Stimulated activated CD4-positive, alpha-beta T cell treated with anti-CD3 and anti-CD28 coated beads, Interleukin-12 subunit alpha, Interleukin-12 subunit beta, amount 100 ng/mL, for 24 hours (primary cell): ENCODE data around the gene SUGCT.
"Not testable (repeated sequence)": the region's sequence is repeated elsewhere in the genome, so short reads cannot be mapped to it uniquely, and the experiment has no call there.

Experiments
- DNase-seq, 2 experiments: peaks; one replicate each; pipeline ENCODE4 v3.0.0-alpha.2; 2020; ENCODE audit warnings: low read depth in 2 of 2

The SUGCT gene

DNA sequence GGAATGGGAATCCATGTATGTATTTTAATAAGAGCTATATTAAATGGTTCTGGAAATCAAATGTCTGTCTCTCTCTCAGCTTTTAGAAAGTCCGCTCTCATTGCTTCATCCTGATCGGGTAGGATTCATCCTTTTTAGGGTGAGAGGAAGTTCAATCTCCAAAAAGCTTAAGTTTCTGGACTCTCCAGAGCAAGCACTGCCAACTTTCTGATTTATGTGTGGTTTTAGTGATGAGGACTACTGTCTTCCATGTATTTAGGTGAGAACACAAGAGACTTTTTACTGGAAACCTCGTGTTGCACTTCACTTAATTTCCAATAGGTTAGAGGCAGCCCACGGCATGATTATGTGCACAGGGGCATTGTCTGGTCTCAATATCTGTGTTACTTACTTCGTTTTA lies 267.9 kb downstream of the SUGCT start:
- DNase-seq = no peak

DNA sequence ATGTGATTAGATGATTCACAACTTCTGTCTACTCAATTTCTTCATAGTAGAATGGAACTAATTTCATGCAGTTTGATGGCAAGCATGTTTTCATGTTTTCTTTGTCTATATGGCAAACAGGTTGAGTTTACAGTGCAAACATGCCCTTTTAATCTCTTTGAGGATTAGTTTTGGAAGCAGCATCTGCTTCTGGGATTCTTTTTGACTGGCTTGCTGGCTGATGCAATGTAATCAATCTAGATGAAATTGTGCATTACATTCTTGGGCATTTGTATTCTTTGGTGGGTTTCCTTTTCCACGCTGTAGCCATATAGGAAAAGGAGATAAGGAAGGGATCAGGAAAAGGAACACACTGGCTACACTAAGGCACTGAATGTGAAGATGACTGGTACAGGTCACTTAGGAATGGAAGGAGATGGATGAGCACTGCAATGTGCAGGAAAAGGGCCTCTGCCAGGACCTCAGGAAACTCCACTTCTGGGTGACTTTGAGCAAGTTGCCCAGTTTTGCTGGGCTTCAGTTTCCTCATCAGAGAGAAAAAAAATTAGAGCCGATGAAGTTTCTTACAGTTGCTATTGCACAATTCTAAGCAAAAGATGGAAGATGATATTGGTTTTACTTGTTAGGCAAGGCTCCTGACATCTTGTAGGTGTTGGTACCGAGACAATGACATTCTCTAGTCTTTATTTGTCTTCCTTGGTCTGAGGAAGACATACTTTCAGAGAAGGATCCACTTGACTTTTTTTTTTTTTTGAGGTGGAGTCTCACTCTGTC lies 269.1 kb downstream of the SUGCT start:
- DNase-seq = no peak

DNA sequence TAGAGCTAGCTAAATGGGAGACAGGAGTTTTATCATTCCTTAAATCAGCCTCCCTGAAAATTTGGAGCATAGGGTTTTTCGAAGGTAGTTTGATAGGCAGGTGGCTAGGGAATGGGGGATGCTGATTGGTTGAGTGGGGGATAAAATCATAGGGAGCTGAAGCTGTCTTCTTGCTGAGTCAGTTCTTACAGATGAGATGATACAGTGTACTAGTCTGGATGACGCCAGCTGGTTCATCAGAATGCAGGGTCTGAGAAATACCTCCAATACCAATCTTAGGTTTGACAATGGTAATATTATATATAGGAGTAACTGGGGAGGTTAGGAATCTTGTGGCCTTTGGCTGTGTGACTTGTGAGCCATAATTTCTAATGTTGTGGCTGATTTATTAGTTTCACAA lies 271.2 kb downstream of the SUGCT start:
- DNase-seq = no peak

DNA sequence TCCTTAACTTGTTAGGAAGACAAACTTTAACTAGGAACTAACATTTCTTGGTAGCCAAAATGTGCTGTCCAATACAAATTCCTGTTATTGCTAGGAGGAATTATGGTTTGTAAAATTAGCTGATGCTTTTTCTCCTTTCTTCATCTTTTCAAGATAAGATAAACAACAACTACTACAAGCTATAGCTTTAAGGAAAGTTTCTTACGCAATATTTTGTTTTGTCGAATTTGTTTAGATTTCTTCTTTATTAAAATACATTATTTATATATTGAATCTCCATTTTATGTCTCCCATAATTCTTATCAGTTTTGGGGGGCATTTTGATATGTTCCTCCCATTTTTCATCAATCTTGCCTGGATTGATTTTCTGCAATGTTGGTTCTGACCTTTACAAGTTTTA lies 277.5 kb downstream of the SUGCT start:
- no peak for DNase-seq

DNA sequence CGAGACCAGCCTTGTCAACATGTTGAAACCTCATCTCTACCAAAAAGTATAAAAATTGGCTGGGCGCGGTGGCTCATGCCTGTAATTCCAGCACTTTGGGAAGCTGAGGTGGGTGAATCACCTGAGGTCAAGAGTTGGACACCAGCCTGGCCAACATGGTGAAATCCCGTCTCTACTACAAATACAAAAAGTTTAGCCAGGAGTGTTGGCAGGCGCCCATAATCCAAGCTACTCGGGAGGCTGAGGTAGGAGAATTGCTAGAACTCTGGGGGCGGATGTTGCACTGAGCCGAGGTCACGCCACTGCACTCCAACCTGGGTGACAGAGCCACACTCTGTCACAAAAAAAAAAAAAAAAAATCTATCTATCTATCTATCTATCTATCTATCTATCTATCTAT lies 279.9 kb downstream of the SUGCT start:
- DNase-seq = not testable (repeated sequence)

DNA sequence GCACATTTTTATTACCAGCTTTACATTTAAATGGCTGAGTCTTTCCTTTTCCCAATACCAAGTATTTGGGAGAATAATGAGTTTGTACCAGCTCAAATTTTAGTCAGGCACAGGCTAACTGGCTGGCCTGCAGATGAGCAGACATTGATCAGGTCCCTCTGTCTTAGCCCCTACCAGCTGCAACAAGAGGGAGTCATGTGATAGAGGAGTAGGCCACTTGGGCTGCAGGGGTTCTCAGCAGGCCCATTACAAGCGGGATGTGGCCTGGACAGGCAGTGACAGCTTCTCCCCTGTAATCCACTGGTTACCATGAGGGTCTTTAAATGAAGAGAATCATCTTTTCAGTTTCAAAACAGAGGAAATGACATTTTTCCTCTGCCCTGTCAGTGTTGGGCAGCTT lies 283.6 kb downstream of the SUGCT start:
- no peak for DNase-seq

DNA sequence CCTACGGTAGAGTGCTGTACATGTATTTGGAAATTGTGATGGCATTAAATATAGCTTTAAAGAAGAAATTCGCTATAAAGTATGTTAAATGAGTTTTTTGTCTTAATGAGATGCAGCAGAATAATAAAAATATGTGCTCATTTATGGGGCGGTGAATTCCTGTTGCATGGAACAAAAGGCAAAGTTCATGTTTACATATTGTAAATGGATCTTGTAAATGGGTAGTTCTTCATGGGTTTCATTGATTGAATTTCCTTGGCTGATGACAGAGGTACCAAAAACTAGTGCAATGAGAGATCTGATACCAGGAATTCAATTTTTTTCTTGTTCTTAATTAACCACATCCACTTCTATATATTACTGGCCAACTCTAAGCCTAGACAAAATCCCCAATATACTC lies 284.2 kb downstream of the SUGCT start:
- no peak for DNase-seq

DNA sequence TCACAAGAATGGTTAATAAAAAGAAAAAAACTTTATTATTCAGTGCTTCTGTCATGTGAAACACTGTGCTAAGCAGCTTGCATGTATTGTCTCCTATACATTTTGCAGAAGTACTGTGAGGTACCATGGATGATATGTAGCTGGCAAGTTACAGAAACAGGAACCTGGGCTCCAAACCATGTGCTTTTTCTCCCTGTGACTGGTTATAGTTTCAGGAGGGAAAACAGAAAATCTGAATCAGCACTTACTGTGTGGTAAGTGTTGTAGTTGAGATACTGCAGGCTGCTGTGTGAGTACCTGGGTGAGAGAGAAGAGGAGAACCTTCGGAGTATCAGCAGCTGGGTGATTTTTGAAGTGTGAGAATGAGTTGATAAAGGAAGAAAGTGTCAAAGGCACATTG lies 285.0 kb downstream of the SUGCT start:
- no peak for DNase-seq

DNA sequence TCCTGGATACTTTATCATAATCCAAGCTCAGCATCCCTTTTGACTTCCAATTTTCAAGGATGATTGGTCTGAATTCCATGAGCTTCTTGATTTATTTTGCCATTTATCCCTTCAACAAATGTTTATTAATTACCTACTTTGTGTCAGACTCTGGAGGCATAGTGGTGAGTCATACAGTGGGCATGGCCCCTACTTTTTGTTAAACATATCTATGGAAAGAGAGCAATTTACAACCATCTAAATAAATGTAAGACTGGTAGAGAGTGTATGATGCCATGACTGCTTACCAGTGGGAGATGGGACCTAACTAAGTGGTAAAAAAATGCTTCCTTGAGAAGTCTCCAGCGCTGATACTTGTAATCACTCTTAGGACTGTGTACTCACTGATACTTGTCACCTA lies 286.6 kb downstream of the SUGCT start:
- DNase-seq = no peak

DNA sequence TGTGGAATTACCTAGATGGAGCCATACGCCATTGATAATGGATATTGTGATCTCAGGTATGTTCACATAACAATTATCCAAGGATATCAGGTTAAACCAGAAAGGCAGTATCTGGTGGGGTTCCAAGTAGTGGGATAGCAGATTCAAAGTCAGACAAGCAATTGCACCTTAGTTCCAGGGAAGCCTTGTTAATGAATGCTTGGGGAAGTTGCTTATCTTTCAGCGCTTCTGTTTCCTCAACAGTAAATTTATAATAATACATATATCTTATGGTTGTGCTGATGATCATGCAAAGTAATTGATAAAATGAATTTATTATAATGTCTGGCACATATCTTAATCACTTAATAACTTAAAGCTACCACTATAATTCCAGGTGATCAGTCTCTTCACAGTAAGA lies 290.9 kb downstream of the SUGCT start:
- no peak for DNase-seq

DNA sequence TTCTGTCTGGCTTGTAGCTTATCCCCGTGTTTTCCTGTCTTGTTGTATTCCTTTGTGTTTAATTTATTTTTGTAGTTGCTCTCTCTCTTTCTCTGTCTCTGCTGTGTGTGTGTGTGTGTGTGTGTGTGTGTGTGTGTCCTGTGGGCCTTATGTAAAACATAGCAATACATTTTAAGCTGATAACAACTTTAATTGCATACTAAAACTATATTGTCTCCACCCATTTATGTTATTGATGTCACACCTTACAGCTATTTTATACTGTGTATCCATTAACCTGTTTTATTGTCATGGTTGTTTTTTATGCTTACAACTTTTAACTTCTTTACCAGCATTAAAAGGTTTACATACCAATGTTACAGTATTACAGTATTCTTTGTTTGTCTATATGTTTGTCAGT lies 293.6 kb downstream of the SUGCT start:
- DNase-seq = no peak

DNA sequence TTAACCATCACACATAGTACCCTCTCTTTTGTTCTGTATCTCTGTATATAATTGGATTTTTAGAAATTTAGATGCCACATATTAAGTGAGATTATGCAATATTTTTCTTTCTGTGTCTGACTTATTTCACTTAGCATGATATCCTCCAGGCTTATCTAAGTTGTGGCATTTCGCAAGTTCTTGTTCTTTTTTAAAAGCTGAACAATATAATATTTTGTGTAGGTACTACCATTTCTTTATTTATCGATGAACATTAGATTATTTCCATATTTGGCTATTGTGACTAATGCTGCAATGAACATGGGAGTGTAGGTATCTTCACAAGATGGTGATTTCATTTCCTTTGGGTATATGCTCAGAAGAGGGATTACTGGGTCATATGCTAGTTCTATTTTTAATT lies 295.0 kb downstream of the SUGCT start:
- DNase-seq = no peak

DNA sequence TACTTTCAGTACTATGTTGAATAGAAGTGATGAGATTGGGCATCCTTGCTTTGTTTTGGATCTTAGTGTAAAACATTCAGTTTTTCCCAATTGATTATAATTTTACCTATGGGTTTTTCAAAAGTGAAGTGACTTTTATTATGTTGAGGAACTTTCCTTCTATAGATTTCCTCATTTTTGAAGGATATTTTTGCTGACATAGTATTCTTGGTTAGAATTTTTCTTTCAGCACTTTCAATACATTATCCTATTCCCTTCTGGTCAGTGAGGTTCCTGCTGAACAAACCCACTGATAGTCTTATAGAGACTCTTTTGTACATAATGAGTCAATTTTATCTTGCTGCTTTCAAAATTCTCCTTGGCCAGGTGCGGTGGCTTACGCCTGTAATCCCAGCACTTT lies 297.2 kb downstream of the SUGCT start:
- no peak for DNase-seq

DNA sequence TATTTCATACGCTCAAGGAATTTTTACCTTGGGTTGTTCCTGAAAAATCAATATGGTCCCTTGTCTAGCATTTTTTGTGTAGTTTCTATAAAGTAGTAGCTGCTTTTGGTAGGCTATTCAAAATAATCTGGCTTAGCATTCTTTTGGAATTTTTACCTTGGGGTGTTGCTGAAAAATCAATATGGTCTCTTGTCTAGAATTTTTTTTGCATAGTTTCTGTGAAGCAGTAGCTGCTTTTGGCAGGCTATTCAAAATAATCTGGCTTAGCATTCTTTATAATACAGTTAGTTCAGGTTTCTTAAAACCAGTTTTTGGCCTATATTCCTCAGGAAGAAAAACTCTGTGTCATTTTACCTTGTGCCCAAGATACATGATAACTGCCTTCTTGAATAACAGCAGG lies 301.9 kb downstream of the SUGCT start:
- DNase-seq = no peak

DNA sequence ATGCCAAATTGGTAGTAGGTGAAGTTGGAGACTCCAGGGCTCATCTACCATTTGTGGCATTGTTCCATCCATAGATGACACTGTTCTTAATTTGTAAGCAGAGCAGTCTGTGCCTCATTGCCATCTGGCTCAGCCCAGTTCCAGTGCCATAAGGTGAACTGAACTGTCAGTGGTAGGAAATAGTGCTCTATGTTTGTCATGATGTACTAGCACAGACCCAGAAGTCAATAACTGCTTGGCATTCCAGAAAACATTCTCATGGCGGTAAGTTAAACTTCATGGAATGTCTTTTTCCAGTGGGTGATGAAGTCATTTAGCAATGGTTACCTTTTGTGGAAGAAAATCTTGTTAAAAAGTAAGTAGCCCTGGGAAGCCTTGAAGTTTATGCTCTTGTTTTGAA lies 302.7 kb downstream of the SUGCT start:
- no peak for DNase-seq

DNA sequence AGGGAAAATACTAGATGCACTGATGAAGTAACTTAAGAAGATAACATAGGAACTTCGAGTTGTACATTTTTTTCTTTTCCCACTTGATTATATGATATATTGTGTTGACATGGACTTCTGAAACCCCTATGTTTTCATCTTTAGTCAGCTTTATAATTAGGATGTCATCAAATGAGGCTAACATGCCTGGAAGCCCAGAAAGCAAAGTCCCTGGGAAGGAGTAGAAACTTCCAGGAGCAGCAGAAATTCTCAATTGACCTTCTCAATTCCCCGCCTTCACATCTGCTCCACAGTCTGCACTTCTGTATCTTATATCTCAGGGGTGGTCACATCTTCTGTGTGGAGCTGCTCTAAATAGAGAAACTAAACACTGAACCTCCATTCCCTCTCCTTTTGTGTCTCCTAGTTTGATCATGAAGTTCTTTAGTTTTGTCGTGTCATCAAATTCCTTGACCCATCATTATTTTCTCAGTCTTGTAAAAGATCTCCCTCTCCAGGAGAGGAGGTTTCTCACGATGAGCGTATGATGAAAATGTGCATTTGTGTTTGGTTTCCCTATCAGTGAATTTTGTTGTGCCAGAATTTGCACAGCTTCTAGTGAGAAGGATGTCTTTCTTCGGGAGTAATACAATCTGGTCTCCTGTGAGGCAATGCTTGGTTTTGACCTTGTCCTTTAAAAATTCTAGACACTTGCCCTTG lies 303.3 kb downstream of the SUGCT start:
- no peak for DNase-seq

DNA sequence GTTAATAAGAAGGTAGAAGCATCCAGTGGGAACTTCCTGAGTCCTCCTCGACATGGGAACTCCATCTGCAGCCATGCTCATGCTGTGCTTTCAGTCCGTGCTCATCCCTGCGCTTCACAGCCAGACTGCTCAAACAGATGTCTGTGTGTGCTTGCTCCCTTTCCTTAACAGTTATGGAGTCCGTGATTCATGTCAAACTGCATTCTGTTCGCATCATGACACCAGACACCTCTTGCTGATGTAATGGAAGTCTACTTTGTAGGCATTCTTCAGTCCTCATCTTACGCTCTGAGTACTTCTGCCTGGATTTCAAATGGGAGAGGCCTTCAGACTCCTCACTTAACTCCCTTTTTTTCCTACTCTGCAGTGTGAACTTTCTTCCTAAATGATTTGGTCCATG lies 304.9 kb downstream of the SUGCT start:
- DNase-seq = no peak

DNA sequence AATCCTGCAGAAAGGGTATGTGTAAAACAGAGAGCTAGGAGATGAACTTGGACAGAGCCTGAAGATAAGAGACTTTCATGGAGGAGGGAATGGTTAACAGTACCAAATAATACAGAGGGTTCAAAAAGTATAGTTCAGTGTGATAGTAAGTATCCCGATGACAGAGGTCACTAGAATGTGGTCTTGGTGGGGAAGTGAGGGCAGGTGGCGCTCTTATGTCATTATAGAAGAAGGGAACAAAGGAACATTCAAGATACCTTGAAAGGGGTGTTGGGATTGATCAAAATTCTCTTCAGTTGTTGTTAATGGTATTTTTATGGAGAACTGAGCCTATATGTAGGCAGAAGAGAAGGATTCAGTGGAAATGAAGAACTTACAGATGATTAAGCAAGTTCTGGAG lies 312.5 kb downstream of the SUGCT start:
- no peak for DNase-seq

DNA sequence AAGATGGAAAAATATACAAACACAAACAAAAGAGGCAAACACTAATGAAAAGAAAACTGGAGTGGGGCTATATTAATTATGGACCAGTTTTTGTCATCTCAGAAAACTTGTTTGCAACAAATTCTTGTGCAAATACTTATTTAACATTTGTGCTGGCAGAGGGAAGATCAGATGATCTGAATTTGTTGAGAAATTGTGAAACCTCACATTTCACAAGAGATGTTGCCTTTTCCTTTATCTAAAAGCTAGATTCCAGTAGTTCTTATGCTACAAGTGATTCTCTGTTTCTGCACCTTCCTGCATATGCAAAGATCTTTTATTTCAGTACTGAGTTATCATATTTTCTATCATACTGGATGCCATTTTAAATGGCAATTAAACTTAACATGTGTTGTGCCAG lies 320.7 kb downstream of the SUGCT start:
- DNase-seq = no peak

DNA sequence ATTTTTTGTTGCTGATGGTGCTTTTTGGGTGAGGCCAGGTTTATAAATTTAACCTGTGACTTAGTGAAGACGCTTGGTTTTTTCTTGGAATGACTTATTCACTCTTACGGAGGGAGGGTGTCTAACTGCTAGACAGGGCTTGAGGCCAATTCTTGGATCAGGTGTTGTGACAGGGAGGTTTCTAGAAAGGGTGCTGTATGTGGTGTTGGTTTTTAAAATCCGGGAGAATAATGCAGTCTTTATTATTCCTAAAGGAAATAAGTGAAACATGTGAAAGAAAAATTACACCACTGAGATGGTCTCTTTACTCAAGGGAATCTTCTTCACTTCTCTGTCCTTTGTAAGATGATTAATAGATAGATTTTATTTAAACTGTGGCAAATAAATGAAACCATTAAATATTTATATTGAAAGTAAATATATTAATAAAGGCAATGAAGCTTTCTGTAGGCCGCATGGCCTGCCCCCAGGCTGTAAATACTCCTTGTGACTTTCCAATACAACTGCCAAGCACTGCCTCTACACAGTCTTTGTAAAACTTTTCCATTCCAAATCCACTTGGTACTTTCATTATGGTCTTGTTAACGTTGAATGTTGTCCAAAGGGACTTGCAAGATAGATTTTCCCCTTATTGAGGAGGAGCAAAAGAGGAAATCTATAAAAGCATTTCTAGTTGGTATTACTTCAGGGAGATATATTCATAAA lies 323.1 kb downstream of the SUGCT start:
- no peak for DNase-seq

DNA sequence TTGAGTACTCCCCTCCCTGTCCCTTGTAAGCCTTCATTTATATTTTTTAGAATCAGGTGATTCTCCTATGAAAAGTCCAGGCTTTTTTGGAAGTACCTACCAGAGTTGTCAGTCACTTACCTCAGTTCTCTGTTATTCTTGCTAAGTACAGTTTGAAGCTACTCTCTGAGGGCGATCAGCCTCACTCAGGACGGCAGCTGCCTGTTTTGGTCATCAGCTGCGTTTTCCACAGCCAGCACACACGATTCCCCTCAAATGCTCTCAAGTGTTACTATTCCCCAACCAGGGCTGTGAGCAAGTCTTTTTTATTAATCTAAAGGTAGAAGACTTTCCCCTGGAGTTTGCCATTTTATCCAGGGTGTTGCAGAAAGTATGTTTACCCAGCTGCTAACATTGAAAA lies 328.6 kb downstream of the SUGCT start:
- no peak for DNase-seq

DNA sequence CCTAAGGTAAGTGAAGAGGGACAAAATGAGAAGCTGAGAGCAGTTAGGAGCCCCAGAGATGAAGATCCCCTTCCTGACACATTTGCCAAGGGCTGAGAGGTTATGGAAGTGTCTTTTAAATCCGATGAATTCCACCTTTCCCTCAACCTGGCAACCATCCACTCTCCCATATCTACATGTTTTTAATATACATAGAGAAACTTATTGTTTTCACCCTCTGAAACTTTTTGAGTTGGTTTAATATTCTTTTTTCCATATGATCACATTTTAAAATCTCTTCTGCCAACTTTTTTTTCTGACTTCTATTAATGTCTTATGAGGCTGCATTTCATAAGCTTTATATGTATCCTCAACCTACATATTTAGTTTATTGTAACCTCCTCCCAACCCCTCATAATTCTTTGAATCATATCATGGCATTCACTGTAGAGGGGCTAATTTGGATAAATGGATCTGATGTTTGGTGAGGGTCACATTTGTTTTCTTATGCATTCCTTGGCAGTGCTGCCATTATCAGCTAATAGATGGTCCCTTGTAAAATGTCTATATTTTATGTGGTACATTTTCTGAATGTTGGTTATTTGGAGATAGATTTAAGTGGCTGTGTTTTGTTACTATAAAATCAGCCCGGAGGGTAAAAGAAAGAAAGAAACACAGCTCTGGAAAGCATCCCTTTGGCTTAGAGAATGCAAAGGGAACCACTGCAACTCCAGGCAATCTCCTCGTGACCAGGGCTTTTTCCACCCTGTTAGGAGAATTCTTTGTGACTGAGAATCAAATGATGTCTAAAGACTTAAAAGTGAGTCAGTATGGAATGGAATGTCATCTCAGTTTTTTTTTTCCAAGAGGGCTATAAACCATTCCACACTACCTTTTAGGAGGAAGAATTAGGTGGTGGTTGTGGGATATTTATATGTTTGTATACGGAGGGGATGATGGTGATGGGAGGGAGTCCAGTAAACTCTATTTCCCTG lies 334.4 kb downstream of the SUGCT start:
- no peak for DNase-seq
